IPS-18a (cell line): ENCODE measurements around the gene RIBC2.
"Not testable (repeated sequence)": the region's sequence is repeated elsewhere in the genome, so short reads cannot be mapped to it uniquely, and the experiment has no call there.

Experiments
- H3K27ac ChIP-seq: one replicate; pipeline ENCODE4 v1.5.1; 2013; ENCODE audit warnings: low read length
- H3K27me3 ChIP-seq: one replicate; pipeline ENCODE4 v1.6.1; 2013; ENCODE audit warnings: mild to moderate bottlenecking, low read length; ENCODE audit not compliant: control insufficient read depth, insufficient read depth
- H3K36me3 ChIP-seq: one replicate; pipeline ENCODE4 v1.6.1; 2013; ENCODE audit warnings: low read depth, low read length; ENCODE audit not compliant: control insufficient read depth
- H3K4me1 ChIP-seq: one replicate; pipeline ENCODE4 v1.6.1; 2013; ENCODE audit warnings: low read depth, low read length; ENCODE audit not compliant: control insufficient read depth
- H3K4me3 ChIP-seq: one replicate; pipeline ENCODE4 v1.5.1; 2013; ENCODE audit warnings: low read length
- H3K9ac ChIP-seq: one replicate; pipeline ENCODE4 v1.6.1; 2013; ENCODE audit warnings: mild to moderate bottlenecking, low read length, moderate library complexity
- H3K9me3 ChIP-seq: one replicate; pipeline ENCODE4 v1.6.1; 2013; ENCODE audit warnings: low read depth, low read length; ENCODE audit not compliant: control insufficient read depth

Gene RIBC2

DNA sequence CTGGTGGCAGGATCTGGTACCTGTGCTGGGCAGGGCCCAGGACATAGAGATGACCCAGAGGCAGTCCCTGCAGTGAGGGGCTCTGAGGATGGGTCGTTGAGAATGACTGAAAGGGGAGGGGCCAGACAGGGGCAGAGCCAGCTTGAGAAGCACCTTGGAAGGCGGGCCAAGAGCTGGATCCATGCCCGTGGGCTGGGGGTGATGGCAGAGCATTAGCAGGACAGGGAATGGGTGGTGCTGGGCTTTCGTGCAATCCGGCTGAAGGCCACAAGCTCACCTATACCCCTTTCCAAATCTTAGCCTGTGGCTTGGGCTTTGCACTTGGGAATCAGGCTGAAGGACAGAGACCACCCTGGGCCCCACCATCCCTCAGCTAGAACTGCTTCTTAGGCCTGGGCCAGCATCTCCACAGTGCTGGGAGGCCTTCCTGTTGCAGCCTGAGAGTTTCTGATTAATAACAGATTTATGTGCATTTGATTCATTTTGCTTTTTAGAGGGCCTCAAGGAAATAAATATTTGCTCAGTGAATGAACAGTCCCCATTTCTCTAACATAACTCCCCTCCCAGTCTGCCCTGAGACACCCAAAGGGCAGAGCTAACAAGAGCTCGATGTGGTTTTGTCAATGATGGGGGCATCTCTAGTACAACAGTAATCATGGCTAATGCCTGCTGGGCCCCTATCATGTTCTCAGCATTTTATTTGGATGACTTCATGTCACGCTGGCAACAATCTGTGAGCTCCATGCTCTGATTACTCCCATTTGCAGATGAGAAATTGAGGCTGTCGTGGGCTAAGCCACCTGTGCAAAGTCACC, 39.3 kb downstream of the RIBC2 start:
- H3K9ac ChIP-seq, result no peak overlapping the region
- no peaks in the 10 kb centered on the region for H3K27me3 ChIP-seq
- H3K4me3 ChIP-seq, result no peak overlapping the region
- no peak overlapping the region for H3K27ac ChIP-seq
- no peaks in the 10 kb centered on the region for H3K36me3 ChIP-seq
- H3K4me1 ChIP-seq, result no peaks in the 10 kb centered on the region
- no peaks in the 10 kb centered on the region for H3K9me3 ChIP-seq

DNA sequence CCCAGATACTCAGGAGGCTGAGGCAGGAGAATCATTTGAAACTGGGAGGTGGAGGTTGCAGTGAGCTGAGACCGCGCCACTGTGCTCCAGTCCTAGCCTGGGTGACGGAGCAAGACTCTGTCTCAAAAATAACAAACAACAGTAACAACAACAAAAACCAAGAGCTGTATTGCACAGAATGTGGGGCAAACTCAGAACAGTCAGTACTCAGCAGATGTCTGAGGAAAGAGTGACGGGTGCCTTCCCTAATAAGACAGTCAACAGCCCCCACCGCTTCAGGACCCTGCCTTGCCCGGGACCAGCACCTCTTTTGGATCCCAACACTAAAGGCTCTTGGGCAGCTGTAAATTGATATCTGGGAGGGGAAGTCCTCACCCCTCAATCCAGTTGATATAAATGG, 40.3 kb downstream of the RIBC2 start:
- H3K4me1 ChIP-seq, result no peaks in the 10 kb centered on the region
- no peaks in the 10 kb centered on the region for H3K36me3 ChIP-seq
- H3K27me3 ChIP-seq, result no peaks in the 10 kb centered on the region
- H3K27ac ChIP-seq, result no peak overlapping the region
- no peak overlapping the region for H3K4me3 ChIP-seq
- no peak overlapping the region for H3K9ac ChIP-seq
- no peaks in the 10 kb centered on the region for H3K9me3 ChIP-seq

DNA sequence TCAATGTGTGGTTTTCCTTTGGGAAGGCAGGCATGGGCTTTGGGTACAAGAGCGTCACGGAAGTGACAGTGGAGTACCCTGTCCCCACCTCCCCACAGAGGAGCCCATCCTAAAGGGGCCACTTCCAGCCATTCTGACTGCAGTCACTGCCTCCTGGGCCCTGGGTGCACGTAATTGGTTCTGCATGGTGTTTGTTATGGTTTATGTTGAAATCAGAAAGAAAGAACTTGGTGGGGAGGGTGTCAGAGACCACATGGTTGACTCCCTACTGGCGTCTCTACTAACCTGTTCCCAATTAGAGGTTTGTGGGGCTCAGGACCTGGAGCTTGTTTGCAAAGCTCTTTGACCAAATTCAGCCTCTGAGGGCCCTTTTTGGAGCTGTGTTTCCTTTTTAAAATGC, 40.8 kb downstream of the RIBC2 start:
- Histone ChIP-seq H3K9ac (no peak overlapping the region), H3K4me1 (no peaks in the 10 kb centered on the region), H3K4me3 (no peak overlapping the region), H3K9me3 (no peaks in the 10 kb centered on the region), H3K36me3 (no peaks in the 10 kb centered on the region), H3K27ac (no peak overlapping the region), H3K27me3 (no peaks in the 10 kb centered on the region)

- Histone ChIP-seq H3K27ac (no peak overlapping the region), H3K36me3 (no peaks in the 10 kb centered on the region), H3K4me3 (no peak overlapping the region)
Measured at GRCh38 chr22:45455212-45455611, 41.7 kb downstream of the RIBC2 start.

DNA sequence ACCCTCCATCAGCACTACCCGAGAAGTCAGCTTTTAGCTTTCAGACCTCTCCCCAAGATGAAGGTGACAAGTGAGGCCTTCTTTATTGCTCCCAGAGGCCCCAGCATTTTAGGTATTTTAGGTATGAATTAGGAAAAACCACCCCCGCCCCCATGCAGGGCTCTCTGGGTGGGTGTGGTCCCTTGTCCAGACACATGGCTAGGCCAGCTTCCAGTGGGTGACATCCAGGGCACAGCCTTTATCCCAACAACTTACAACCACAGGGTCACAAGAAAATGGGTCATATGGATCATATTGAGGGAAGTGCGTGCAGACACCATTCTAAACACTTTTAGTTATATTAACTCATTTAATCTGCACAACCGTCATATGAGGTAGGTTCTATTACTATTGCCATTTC, 42.1 kb downstream of the RIBC2 start:
- Histone ChIP-seq H3K27ac (no peak overlapping the region), H3K9me3 (no peaks in the 10 kb centered on the region), H3K4me1 (no peaks in the 10 kb centered on the region), H3K27me3 (no peaks in the 10 kb centered on the region), H3K4me3 (no peak overlapping the region), H3K36me3 (no peaks in the 10 kb centered on the region), H3K9ac (no peak overlapping the region)

More at GRCh38 chr22:45455212-45455611, 41.7 kb downstream of the RIBC2 start:
- Histone ChIP-seq H3K9me3 (no peaks in the 10 kb centered on the region), H3K9ac (no peak overlapping the region), H3K4me1 (no peaks in the 10 kb centered on the region), H3K27me3 (no peaks in the 10 kb centered on the region)

DNA sequence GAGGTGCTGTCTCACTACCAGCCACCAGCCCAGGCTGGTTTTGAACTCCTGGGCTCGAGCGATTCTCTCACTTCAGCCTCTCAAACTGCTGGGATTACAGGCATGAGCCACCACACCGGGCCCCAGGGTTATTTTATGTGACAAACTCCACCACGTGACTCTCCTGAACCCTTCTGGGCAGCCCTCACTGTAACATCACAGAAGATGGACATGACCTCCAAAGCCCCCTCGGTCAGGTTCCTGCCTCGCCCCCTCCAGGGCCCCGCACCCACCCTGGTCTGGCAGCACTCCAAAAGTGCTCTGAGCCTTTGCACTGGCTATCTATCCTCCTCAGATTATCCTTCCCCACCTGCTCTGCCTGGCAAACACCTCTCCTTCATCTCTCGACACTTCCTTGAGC, 43.3 kb downstream of the RIBC2 start:
- Histone ChIP-seq H3K27me3 (no peaks in the 10 kb centered on the region), H3K27ac (no peak overlapping the region), H3K9me3 (no peaks in the 10 kb centered on the region), H3K4me3 (no peak overlapping the region), H3K4me1 (peaks cover 2% of the 10 kb centered on the region), H3K9ac (no peak overlapping the region), H3K36me3 (no peaks in the 10 kb centered on the region)

DNA sequence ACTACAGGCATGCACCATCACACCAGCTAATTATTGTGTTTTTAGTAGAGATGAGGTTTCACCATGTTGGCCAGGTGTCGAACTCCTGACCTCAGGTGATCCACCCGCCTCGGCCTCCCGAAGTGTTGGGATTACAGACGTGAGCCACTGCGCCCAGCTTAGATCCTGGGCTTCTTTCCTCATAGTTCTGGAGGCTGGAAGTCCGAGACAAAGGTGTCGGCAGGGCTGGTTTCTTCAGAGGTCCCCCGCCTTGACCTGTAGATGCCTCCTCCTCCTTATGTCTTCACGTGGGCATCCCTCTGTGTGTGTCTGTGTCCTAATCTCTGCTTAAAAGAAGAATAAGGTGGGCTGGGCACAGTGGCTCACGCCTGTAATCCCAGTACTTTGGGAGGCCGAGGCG, 45.0 kb downstream of the RIBC2 start:
- Histone ChIP-seq H3K36me3 (no peaks in the 10 kb centered on the region), H3K9ac (no peak overlapping the region), H3K27me3 (no peaks in the 10 kb centered on the region), H3K4me3 (no peak overlapping the region), H3K27ac (no peak overlapping the region), H3K9me3 (no peaks in the 10 kb centered on the region), H3K4me1 (peaks cover 6% of the 10 kb centered on the region)

DNA sequence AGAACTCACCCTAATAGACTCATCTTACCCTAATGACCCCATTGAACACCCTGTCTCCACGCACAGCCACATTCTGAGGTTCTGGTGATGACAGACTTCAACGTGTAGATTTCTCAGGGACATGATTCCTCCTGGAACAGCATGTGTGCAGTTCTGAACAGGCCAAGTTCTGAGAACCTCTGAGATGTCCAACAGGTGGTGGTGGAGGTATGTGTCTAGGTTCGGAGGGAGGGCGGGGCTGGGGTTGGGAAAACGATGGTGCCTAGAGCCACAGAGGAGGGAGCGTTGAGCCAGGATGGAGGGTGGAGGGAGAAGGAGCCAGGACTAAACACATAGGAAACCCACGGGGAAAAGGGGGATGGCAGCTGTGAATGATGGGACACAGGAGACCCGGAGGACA, 45.7 kb downstream of the RIBC2 start:
- Histone ChIP-seq H3K27me3 (no peaks in the 10 kb centered on the region), H3K9me3 (no peaks in the 10 kb centered on the region), H3K4me1 (peaks cover 6% of the 10 kb centered on the region), H3K36me3 (no peaks in the 10 kb centered on the region), H3K4me3 (no peak overlapping the region), H3K9ac (no peak overlapping the region), H3K27ac (no peak overlapping the region)

- Histone ChIP-seq H3K36me3 (no peaks in the 10 kb centered on the region), H3K27me3 (no peaks in the 10 kb centered on the region), H3K4me3 (no peak overlapping the region), H3K9me3 (no peaks in the 10 kb centered on the region), H3K9ac (no peak overlapping the region), H3K27ac (no peak overlapping the region), H3K4me1 (peaks cover 6% of the 10 kb centered on the region)
Measured at GRCh38 chr22:45460288-45461109, 47.0 kb downstream of the RIBC2 start.

GRCh38 chr22:45462034-45462655, 48.7 kb downstream of the RIBC2 start:
- no peak overlapping the region for H3K4me3 ChIP-seq
- H3K9ac ChIP-seq, result no peak overlapping the region
- no peaks in the 10 kb centered on the region for H3K27me3 ChIP-seq
- no peaks in the 10 kb centered on the region for H3K36me3 ChIP-seq
- no peaks in the 10 kb centered on the region for H3K9me3 ChIP-seq
- peaks cover 6% of the 10 kb centered on the region for H3K4me1 ChIP-seq
- no peak overlapping the region for H3K27ac ChIP-seq

GRCh38 chr22:45463691-45464090, 50.2 kb downstream of the RIBC2 start:
- H3K9me3 ChIP-seq, H3K36me3 ChIP-seq, H3K9ac ChIP-seq: not testable (repeated sequence)

More at GRCh38 chr22:45463691-45464090, 50.2 kb downstream of the RIBC2 start:
- not testable (repeated sequence) for H3K4me1 ChIP-seq, H3K27me3 ChIP-seq, H3K27ac ChIP-seq, H3K4me3 ChIP-seq
